Right lobe of liver (tissue), 6 donors: Measurements from ENCODE around the gene GPC5. TPM values are rescaled to one million over a fixed set of nuclear protein-coding genes. Genes with fewer than 3 reads are reported as not detected.

Experiments
- ATAC-seq, 4 donors: fragments of 200-7000 bp; cut with Tn5 transposase; one replicate each; pipeline ENCODE4 v1.9.1; 2020; ENCODE audit warnings: mild to moderate bottlenecking in 4 of 4, moderate library complexity in 4 of 4
- DNase-seq, 3 donors: peaks; one replicate each; pipeline ENCODE4 v3.0.0-alpha.2; 2020
- H3K27ac ChIP-seq, 3 donors: fragments of 200-600 bp; one replicate each; pipeline ENCODE4 v1.8.0; 2022
- H3K27me3 ChIP-seq, 2 donors: fragments of 200-600 bp; one replicate each; pipeline ENCODE4 v1.8.0; 2022
- H3K36me3 ChIP-seq, 4 donors: fragments of 200-600 bp; sonication (generic) in 1 of 4; one replicate each; pipeline versions ENCODE4 v1.5.1 to v1.8.0; 2017 to 2022; ENCODE audit warnings: control low read depth in 1 of 4
- H3K4me1 ChIP-seq, 4 donors: fragments of 200-600 bp; sonication (generic) in 1 of 4; one replicate each; pipeline versions ENCODE4 v1.5.1 to v1.8.0; 2017 to 2022; ENCODE audit warnings: control low read depth in 1 of 4
- H3K4me3 ChIP-seq, 3 donors: fragments of 200-600 bp; one replicate each; pipeline ENCODE4 v1.8.0; 2022
- H3K9me3 ChIP-seq, 4 donors: fragments of 200-600 bp; sonication (generic) in 1 of 4; one replicate each; pipeline versions ENCODE4 v1.5.1 to v1.8.0; 2017 to 2022; ENCODE audit warnings: control low read depth in 1 of 4
- POLR2A ChIP-seq: fragments of 450-650 bp; IDR thresholded peaks from one replicate; pipeline ENCODE4 v1.6.1; 2017; ENCODE audit warnings: antibody characterized with exemption, mild to moderate bottlenecking
- WGBS: methylation state at CpG from one replicate; pipeline ENCODE4 v1.1.6; 2018; ENCODE audit warnings: low coverage, low lambda C conversion rate; ENCODE audit not compliant: insufficient coverage; ENCODE audit errors: missing lambda C conversion rate; 5-methylcytosine and 5-hydroxymethylcytosine counted together
- intact Hi-C, 2 donors: fragments of 100-400 bp; cut with DNase I; formaldehyde crosslinking; loops; one replicate each; pipeline versions ENCODE4 v1.11.2 to v1.14.1; 2022
- total RNA-seq, 6 experiments: library from RNA; depleted of rRNA in 2 of 6; stranded (reverse); fragments of >200 nt in 2 of 6; fragmentation: NEBNext Ultra II Directional in 3 of 6; extraction: Animal tissue kit (Norgen Biotek cat#: 25700) in 3 of 6; gene quantifications; one replicate each; pipeline versions ENCODE4 v1.1.0 to v1.2.4, GENCODE V29; 2016 to 2023
- TF ChIP-seq, protein P1 (sequence below), 4 donors: fragments of 200-600 bp in 3 of 4; fragments of 450-650 bp in 1 of 4; IDR thresholded peaks; one replicate each; pipeline versions ENCODE4 v1.5.1 to v1.8.0; 2016 to 2022; ENCODE audit warnings: antibody characterized with exemption in 4 of 4, mild to moderate bottlenecking in 2 of 4
- donor health status: DM: no; HTN: yes; CAD: no.
- donor health status: DM: no; HTN: no; CAD: no.
- donor health status: DM: no; HTN: no; CAD: no.
- donor health status: DM: no; HTN: yes; CAD: no.
- donor health status: DM: no; HTN: yes; CAD: no.

The GPC5 gene
- total RNA-seq, 6 experiments from 2014 or later = 0.12 to 0.99 (median 0.66) TPM

DNA sequence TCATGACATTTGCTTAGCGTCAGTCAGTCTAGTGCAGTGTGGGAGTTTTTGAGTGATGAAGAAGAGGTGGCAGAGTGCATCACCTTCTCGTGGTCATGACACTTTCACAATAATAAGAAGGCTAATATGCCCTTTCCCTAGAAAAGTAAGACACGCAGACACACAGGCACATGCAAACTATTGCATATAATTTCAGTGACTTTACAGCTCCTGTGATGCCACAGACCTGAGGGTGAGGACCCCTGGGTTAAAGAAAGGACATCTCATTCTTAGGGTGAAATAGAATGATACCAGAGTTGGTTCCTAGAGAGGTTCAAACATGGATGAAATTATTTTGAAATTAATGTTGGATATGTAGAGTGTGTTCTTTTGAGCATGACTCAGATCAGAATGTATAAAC is 300.3 kb downstream of the GPC5 start:
- H3K4me3 ChIP-seq = no peak overlapping the region
- intact Hi-C loops = no loop called here
- DNase-seq (no peak), ATAC-seq (no peak)
- WGBS = 80% methylated on average over 3 of the region's 3 CpGs
- H3K27ac ChIP-seq = no peak overlapping the region
- no peaks in the 10 kb centered on the region for H3K36me3 ChIP-seq
- H3K9me3 ChIP-seq = no peaks in the 10 kb centered on the region
- no peaks in the 10 kb centered on the region for H3K27me3 ChIP-seq
- TF ChIP-seq, protein P1, sequence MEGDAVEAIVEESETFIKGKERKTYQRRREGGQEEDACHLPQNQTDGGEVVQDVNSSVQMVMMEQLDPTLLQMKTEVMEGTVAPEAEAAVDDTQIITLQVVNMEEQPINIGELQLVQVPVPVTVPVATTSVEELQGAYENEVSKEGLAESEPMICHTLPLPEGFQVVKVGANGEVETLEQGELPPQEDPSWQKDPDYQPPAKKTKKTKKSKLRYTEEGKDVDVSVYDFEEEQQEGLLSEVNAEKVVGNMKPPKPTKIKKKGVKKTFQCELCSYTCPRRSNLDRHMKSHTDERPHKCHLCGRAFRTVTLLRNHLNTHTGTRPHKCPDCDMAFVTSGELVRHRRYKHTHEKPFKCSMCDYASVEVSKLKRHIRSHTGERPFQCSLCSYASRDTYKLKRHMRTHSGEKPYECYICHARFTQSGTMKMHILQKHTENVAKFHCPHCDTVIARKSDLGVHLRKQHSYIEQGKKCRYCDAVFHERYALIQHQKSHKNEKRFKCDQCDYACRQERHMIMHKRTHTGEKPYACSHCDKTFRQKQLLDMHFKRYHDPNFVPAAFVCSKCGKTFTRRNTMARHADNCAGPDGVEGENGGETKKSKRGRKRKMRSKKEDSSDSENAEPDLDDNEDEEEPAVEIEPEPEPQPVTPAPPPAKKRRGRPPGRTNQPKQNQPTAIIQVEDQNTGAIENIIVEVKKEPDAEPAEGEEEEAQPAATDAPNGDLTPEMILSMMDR (IDR thresholded peaks at IDR 0.05) = no peak
- no peak for TF ChIP-seq POLR2A
- no peaks in the 10 kb centered on the region for H3K4me1 ChIP-seq

DNA sequence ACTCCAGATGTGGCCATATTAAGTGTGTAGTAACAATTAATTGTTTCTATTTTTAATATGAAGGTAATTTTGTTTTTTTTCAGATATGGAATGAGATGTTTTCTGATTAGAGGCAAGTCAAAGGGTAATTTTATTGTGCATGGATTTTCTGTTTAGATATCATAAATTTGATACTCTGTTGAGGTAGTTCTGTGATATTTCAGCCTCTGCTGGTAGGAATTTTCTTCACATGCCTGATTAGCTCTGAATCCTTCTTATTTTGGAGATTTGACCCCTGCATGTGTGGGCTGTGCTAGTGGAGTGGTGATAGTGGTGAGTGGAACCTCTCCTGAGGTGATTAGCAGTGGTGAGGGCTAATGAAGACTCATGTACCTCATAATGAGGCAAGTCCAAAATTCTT is 301.4 kb downstream of the GPC5 start:
- no peak for TF ChIP-seq POLR2A
- TF ChIP-seq, protein P1 (IDR thresholded peaks at IDR 0.05) = no peak
- no peaks in the 10 kb centered on the region for H3K9me3 ChIP-seq
- intact Hi-C loops = no loop called here
- DNase-seq (no peak), ATAC-seq (no peak)
- no peaks in the 10 kb centered on the region for H3K4me1 ChIP-seq
- H3K36me3 ChIP-seq = no peaks in the 10 kb centered on the region
- no peaks in the 10 kb centered on the region for H3K27me3 ChIP-seq
- H3K27ac ChIP-seq = no peak overlapping the region
- no peak overlapping the region for H3K4me3 ChIP-seq

DNA sequence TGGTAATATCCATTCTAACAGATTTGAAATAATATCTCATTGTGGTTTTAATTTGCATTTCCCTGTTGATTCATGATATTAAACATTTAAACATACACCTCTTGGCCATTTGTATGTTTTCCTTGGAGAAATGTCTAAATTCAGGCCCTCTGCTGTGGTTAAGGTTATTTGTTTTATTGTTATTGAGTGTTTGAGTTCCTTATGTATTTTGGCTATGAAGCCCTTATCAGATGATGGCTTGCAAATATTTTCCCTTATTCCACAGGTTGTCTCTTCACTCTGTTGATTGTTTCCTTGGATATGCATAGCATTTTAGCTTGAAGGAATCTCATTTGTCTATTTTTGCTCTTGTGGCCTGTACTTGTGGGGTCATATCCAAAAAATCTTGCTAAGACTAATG is 303.6 kb downstream of the GPC5 start:
- no peak overlapping the region for H3K4me3 ChIP-seq
- H3K27ac ChIP-seq = no peak overlapping the region
- H3K4me1 ChIP-seq = no peaks in the 10 kb centered on the region
- ATAC-seq (no peak), DNase-seq (no peak)
- no peak for TF ChIP-seq POLR2A
- TF ChIP-seq, protein P1 (IDR thresholded peaks at IDR 0.05) = no peak
- H3K9me3 ChIP-seq = no peaks in the 10 kb centered on the region
- H3K36me3 ChIP-seq = no peaks in the 10 kb centered on the region
- no peaks in the 10 kb centered on the region for H3K27me3 ChIP-seq
- intact Hi-C loops = no loop called here

DNA sequence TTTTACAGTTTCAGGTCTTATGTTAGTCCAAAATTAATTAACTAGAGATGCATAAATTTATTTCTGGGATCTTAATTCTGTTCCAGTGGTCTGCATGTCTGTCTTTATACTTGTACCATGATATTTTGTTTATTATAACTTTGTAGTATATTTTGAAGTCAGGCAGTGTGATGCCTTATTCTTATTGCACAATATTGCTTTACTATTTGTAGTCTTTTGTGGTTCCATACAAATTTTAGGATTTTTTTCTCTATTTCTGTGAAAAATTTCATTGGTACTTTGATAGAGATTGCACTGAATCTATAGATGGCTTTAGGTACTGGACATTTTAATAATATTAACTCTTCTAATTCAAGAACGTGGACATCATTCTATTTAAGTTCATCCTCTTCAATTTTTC is 304.0 kb downstream of the GPC5 start:
- 22% methylated on average over 1 of the region's 1 CpG for WGBS
- H3K36me3 ChIP-seq = no peaks in the 10 kb centered on the region
- no peak overlapping the region for H3K4me3 ChIP-seq
- no peaks in the 10 kb centered on the region for H3K9me3 ChIP-seq
- ATAC-seq (no peak), DNase-seq (no peak)
- H3K4me1 ChIP-seq = no peaks in the 10 kb centered on the region
- TF ChIP-seq, protein P1 (IDR thresholded peaks at IDR 0.05) = no peak
- TF ChIP-seq POLR2A = no peak
- no peak overlapping the region for H3K27ac ChIP-seq
- no peaks in the 10 kb centered on the region for H3K27me3 ChIP-seq
- intact Hi-C loops = no loop called here

DNA sequence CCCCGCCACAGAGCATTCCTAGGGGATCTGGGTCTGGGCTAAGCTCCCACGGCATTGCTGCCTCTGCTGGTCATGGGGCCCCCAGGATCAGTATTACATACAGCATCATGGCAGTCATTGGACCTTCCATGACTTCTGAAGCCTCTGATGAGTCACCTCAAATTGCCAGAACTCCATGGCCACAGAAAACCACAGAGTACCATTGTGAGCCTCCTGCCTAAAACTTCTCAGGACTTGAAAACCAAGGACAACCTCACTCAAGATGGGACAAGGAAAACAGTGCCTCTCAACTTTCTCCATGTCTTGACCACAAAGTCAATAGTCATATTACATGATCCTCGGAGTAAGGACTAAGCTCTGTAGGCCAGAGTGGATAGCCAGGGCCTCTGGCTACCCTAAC is 306.0 kb downstream of the GPC5 start:
- no peak for DNase-seq
- Histone ChIP-seq H3K36me3 (no peaks in the 10 kb centered on the region), H3K27me3 (no peaks in the 10 kb centered on the region), H3K4me3 (no peak overlapping the region), H3K9me3 (no peaks in the 10 kb centered on the region), H3K4me1 (no peaks in the 10 kb centered on the region), H3K27ac (no peak overlapping the region)
- 76% methylated on average over 2 of the region's 3 CpGs for WGBS
- TF ChIP-seq, protein P1 (IDR thresholded peaks at IDR 0.05) = no peak
- TF ChIP-seq POLR2A = no peak
- ATAC-seq = no peak
- intact Hi-C loops = no loop called here
